ENCODE results near the gene TSSK3. TPM values are rescaled to one million over a fixed set of nuclear protein-coding genes. Genes with fewer than 3 reads are reported as not detected.

Gene TSSK3
- total RNA-seq, 4 donors from 2014 or later: 1.8 TPM; not detected in 3

GRCh38 chr1:32337855-32338636, 24.3 kb upstream of the TSSK3 start:
- H3K4me3 ChIP-seq: no peak overlapping the region
- ATAC-seq (no peak), DNase-seq (no peak)
- H3K36me3 ChIP-seq: no peaks in the 10 kb centered on the region
- no peaks in the 10 kb centered on the region for H3K27me3 ChIP-seq
- peaks cover 4 to 9% of the 10 kb centered on the region in 2 donors for H3K4me1 ChIP-seq
- in situ Hi-C loops (cut with MboI; ENCODE audit: low sequenced_read_pairs in 4 of 4) (no loop called here), intact Hi-C loops (cut with DNase I; ENCODE audit: low total_unique reads) (no loop called here)
- TF ChIP-seq POLR2A (IDR thresholded peaks at IDR 0.05) (no peak), CTCF (IDR thresholded peaks at IDR 0.05 in 4 of 5, conservative IDR thresholded peaks at IDR 0.05 in 1 of 5) (no peak)
- no peak overlapping the region for H3K27ac ChIP-seq
- H3K9me3 ChIP-seq: no peaks in the 10 kb centered on the region

GRCh38 chr1:32338637-32339145, 23.6 kb upstream of the TSSK3 start:
- Histone ChIP-seq H3K27me3 (no peaks in the 10 kb centered on the region), H3K4me1 (peaks cover 4 to 9% of the 10 kb centered on the region in 2 donors), H3K36me3 (no peaks in the 10 kb centered on the region), H3K4me3 (no peak overlapping the region), H3K9me3 (no peaks in the 10 kb centered on the region), H3K27ac (no peak overlapping the region)
- in situ Hi-C loops (cut with MboI; ENCODE audit: low sequenced_read_pairs in 4 of 4) (no loop called here), intact Hi-C loops (cut with DNase I; ENCODE audit: low total_unique reads) (no loop called here)
- no peak for TF ChIP-seq POLR2A (IDR thresholded peaks at IDR 0.05)
- no peak for TF ChIP-seq CTCF (IDR thresholded peaks at IDR 0.05 in 4 of 5, conservative IDR thresholded peaks at IDR 0.05 in 1 of 5)
- DNase-seq (no peak), ATAC-seq (no peak)

- DNase-seq (no peak), ATAC-seq (no peak)
- in situ Hi-C loops (cut with MboI; ENCODE audit: low sequenced_read_pairs in 4 of 4): no loop called here
- H3K36me3 ChIP-seq: no peaks in the 10 kb centered on the region
- intact Hi-C loops (cut with DNase I; ENCODE audit: low total_unique reads): no loop called here
- H3K4me3 ChIP-seq: no peak overlapping the region
- H3K9me3 ChIP-seq: no peaks in the 10 kb centered on the region
- no peaks in the 10 kb centered on the region for H3K27me3 ChIP-seq
- no peak overlapping the region for H3K27ac ChIP-seq
- no peak for TF ChIP-seq POLR2A (IDR thresholded peaks at IDR 0.05)
- TF ChIP-seq CTCF (IDR thresholded peaks at IDR 0.05 in 4 of 5, conservative IDR thresholded peaks at IDR 0.05 in 1 of 5): no peak
- peaks cover 4 to 9% of the 10 kb centered on the region in 2 donors for H3K4me1 ChIP-seq
Measured at GRCh38 chr1:32339363-32339978, 22.9 kb upstream of the TSSK3 start.

GRCh38 chr1:32341186-32341757, 21.1 kb upstream of the TSSK3 start:
- no peak for TF ChIP-seq CTCF (IDR thresholded peaks at IDR 0.05 in 4 of 5, conservative IDR thresholded peaks at IDR 0.05 in 1 of 5)
- no peak for TF ChIP-seq POLR2A (IDR thresholded peaks at IDR 0.05)
- peaks cover 2 to 9% of the 10 kb centered on the region in 2 donors for H3K4me1 ChIP-seq
- no peaks in the 10 kb centered on the region for H3K9me3 ChIP-seq
- no peak overlapping the region for H3K27ac ChIP-seq
- H3K27me3 ChIP-seq: no peaks in the 10 kb centered on the region
- no peak for ATAC-seq
- no peak overlapping the region for H3K4me3 ChIP-seq
- intact Hi-C loops (cut with DNase I; ENCODE audit: low total_unique reads) (no loop called here), in situ Hi-C loops (cut with MboI; ENCODE audit: low sequenced_read_pairs in 4 of 4) (no loop called here)
- no peaks in the 10 kb centered on the region for H3K36me3 ChIP-seq
- no peak for DNase-seq

All from gastrocnemius medialis (tissue), 4 donors.